Measurements from ENCODE around the gene CTU2. TPM values are rescaled to one million over a fixed set of nuclear protein-coding genes. Genes with fewer than 3 reads are reported as not detected.

Gene CTU2
- polyA plus RNA-seq, 1 donor, result 11.0 TPM

- peaks cover 15% of the 10 kb centered on the region for H3K27me3 ChIP-seq (ENCODE audit: control insufficient read depth, insufficient read depth, low read length)
- WGBS (ENCODE audit: insufficient coverage, low lambda C conversion rate), result 100% methylated on average over 1 of the region's 21 CpGs
Measured at GRCh38 chr16:88690341-88691128, 15.8 kb upstream of the CTU2 start.

DNA sequence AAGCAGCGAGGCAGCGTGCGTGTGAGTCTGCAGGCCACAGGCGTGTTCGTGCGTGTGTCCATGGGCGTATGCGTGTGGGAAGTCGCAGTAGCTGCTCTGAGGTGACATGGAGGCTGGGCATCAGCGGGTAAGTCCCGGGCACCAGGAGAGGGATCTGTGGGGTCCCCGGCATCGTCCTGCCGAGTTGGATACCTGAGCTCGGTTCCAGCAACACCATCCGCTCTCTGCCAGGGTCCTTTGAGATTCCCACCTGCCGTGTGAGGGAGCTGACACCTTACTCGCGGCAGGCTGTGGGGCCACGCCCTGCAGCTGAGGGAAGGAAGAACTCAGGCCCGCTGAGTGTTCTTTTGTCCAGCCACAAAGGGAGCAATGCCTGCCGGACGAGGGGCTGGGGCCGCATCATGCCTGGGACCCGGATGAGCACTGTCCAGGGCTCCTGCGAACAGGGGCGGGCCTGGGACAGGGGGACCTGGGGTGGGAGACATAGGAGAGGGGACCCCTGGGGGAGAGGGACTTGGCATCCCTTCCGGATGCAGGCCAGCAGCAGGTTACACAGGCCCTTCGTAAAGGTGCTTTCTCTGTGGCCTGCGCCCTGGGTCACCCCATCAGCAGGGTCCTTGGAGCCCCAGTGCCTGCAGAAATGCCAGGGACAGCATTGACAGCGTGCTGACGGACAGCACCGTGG is 15.0 kb upstream of the CTU2 start:
- Histone ChIP-seq H3K4me1 (ENCODE audit: control insufficient read depth, insufficient read depth, low read length) (peaks cover 21% of the 10 kb centered on the region), H3K36me3 (ENCODE audit: control insufficient read depth, insufficient read depth, low read length) (no peaks in the 10 kb centered on the region), H3K27me3 (ENCODE audit: control insufficient read depth, insufficient read depth, low read length) (peaks cover 8% of the 10 kb centered on the region), H3K4me3 (ENCODE audit: low read length) (no peak overlapping the region), H3K9me3 (ENCODE audit: control insufficient read depth, low read depth, low read length) (no peaks in the 10 kb centered on the region), H3K27ac (ENCODE audit: low read length) (no peak overlapping the region)
- no CpG with 5 or more reads among the region's 33 CpGs for WGBS (ENCODE audit: insufficient coverage, low lambda C conversion rate)
- no peak for DNase-seq

More at GRCh38 chr16:88690341-88691128, 15.8 kb upstream of the CTU2 start:
- Histone ChIP-seq H3K9me3 (ENCODE audit: control insufficient read depth, low read depth, low read length) (no peaks in the 10 kb centered on the region), H3K4me1 (ENCODE audit: control insufficient read depth, insufficient read depth, low read length) (peaks cover 28% of the 10 kb centered on the region), H3K36me3 (ENCODE audit: control insufficient read depth, insufficient read depth, low read length) (no peaks in the 10 kb centered on the region), H3K27ac (ENCODE audit: low read length) (no peak overlapping the region), H3K4me3 (ENCODE audit: low read length) (no peak overlapping the region)
- DNase-seq, result no peak

GRCh38 chr16:88691924-88692560 is 14.3 kb upstream of the CTU2 start:
- H3K36me3 ChIP-seq (ENCODE audit: control insufficient read depth, insufficient read depth, low read length), result peaks cover 2% of the 10 kb centered on the region
- no peak overlapping the region for H3K4me3 ChIP-seq (ENCODE audit: low read length)
- H3K4me1 ChIP-seq (ENCODE audit: control insufficient read depth, insufficient read depth, low read length), result peaks cover 16% of the 10 kb centered on the region
- no peaks in the 10 kb centered on the region for H3K9me3 ChIP-seq (ENCODE audit: control insufficient read depth, low read depth, low read length)
- H3K27ac ChIP-seq (ENCODE audit: low read length), result no peak overlapping the region
- DNase-seq, result no peak
- WGBS (ENCODE audit: insufficient coverage, low lambda C conversion rate), result no CpG with 5 or more reads among the region's 26 CpGs
- peaks cover 2% of the 10 kb centered on the region for H3K27me3 ChIP-seq (ENCODE audit: control insufficient read depth, insufficient read depth, low read length)

DNA sequence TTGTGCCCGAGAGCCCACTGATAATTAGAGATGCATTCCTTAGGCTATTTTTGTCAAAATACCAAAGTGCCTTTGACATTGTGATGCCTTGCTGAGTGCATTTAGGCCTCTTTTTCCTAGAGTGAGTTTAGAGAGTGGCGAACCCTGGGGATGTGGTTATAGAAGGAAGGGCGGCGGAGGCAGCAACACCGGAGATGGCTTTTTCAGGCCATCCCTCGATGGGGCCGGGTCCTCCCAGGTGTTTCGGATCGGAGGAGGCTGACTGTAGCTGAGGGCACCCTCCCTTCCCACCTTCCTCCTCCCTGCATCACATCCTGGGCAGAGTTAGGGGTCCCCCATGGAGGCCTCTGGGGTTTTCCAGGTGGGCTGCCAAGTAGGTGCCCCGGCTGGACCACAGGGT is 13.4 kb upstream of the CTU2 start:
- Histone ChIP-seq H3K27ac (ENCODE audit: low read length) (no peak overlapping the region), H3K4me1 (ENCODE audit: control insufficient read depth, insufficient read depth, low read length) (peaks cover 7% of the 10 kb centered on the region), H3K27me3 (ENCODE audit: control insufficient read depth, insufficient read depth, low read length) (no peaks in the 10 kb centered on the region), H3K9me3 (ENCODE audit: control insufficient read depth, low read depth, low read length) (no peaks in the 10 kb centered on the region), H3K36me3 (ENCODE audit: control insufficient read depth, insufficient read depth, low read length) (peaks cover 8% of the 10 kb centered on the region), H3K4me3 (ENCODE audit: low read length) (no peak overlapping the region)
- no peak for DNase-seq
- no CpG with 5 or more reads among the region's 10 CpGs for WGBS (ENCODE audit: insufficient coverage, low lambda C conversion rate)

DNA sequence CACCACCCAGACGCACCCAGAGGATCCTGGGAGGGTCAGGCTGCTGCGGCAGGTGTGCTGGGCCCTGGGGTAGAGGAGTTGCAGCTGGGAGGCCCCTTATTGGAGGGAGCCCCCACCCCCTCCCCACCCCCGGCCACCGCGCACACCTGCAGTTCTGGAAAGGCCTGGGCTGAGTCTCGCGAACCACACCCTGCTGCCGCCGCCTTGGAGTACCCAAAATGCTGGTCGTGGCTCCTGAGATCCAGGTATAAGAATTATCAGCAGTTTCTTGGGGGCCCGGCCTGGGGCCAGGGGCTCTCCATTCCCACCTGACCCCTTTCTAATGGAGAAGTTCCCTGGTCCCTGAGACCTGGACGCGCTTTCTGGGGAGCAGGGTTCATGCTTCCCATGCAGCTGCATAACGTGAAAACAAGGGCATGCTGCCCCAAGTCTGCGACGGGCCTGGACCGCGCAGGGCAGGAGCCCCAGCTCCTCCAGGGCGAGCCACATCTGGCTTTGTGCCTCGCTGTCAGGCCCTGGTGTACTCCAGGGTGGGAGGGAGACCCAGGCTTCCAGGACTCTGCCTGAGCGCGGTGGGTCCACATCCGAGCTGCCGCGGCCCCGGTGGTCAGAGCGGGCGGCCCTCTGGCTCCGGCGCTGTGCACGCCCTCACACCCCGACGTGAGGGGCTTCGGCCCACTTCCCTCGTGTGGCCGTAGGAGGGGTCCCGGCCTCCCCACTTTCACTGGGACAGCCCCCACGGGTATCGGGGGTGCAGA is 12.7 kb upstream of the CTU2 start:
- no CpG with 5 or more reads among the region's 39 CpGs for WGBS (ENCODE audit: insufficient coverage, low lambda C conversion rate)
- Histone ChIP-seq H3K27me3 (ENCODE audit: control insufficient read depth, insufficient read depth, low read length) (no peaks in the 10 kb centered on the region), H3K4me3 (ENCODE audit: low read length) (no peak overlapping the region), H3K4me1 (ENCODE audit: control insufficient read depth, insufficient read depth, low read length) (peaks cover 1% of the 10 kb centered on the region), H3K9me3 (ENCODE audit: control insufficient read depth, low read depth, low read length) (no peaks in the 10 kb centered on the region), H3K36me3 (ENCODE audit: control insufficient read depth, insufficient read depth, low read length) (peaks cover 15% of the 10 kb centered on the region), H3K27ac (ENCODE audit: low read length) (no peak overlapping the region)
- no peak for DNase-seq

DNA sequence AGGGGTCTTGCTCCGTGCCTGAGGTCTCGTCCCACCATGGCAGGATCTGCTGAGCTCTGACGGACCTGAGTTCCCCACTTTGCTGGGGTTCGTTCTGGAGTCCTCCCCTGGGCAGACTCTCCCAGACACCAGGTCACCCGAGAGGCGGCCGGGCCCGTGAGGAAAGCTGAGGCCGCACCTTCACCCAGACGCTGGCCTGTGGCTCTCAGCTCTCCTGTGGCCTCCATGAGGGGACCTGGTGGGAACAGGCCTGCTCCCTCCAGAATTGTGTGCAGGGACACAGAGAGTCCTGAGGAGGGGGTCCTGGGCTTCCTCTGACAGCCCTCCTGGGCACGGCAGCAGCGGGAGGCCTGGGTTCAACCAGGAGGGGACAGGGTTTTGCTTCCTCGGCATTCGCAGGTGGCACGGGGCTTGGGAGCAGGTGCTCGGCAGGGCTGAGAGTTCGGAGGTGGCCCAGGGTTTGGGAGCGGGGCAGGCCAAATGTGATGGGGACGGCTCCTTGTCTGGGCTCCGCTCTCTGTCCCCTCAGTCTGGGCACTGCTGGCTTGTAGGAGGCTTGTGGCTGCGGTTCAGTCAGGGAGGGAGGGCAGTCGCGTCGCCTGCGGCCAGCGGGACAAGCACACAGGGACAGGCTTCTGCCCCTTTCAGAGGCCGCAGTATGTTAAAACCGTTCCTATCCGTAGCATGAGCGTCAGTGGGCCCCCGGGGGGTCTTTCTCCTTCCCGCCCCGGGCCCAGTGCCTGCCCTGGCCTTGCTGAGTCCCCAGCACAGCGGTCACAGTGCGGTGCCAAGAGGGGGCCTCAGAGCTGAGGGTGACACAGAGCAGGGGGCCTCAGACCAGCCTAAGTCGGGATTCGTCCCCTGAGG is 11.8 kb upstream of the CTU2 start:
- H3K36me3 ChIP-seq (ENCODE audit: control insufficient read depth, insufficient read depth, low read length), result peaks cover 24% of the 10 kb centered on the region
- H3K4me3 ChIP-seq (ENCODE audit: low read length), result no peak overlapping the region
- H3K27me3 ChIP-seq (ENCODE audit: control insufficient read depth, insufficient read depth, low read length), result no peaks in the 10 kb centered on the region
- WGBS (ENCODE audit: insufficient coverage, low lambda C conversion rate), result no CpG with 5 or more reads among the region's 37 CpGs
- DNase-seq, result no peak
- no peaks in the 10 kb centered on the region for H3K4me1 ChIP-seq (ENCODE audit: control insufficient read depth, insufficient read depth, low read length)
- H3K27ac ChIP-seq (ENCODE audit: low read length), result no peak overlapping the region
- H3K9me3 ChIP-seq (ENCODE audit: control insufficient read depth, low read depth, low read length), result no peaks in the 10 kb centered on the region

- H3K27ac ChIP-seq (ENCODE audit: low read length), result no peak overlapping the region
- H3K4me3 ChIP-seq (ENCODE audit: low read length), result no peak overlapping the region
- no peaks in the 10 kb centered on the region for H3K4me1 ChIP-seq (ENCODE audit: control insufficient read depth, insufficient read depth, low read length)
- no peaks in the 10 kb centered on the region for H3K27me3 ChIP-seq (ENCODE audit: control insufficient read depth, insufficient read depth, low read length)
- H3K36me3 ChIP-seq (ENCODE audit: control insufficient read depth, insufficient read depth, low read length), result peaks cover 31% of the 10 kb centered on the region
- WGBS (ENCODE audit: insufficient coverage, low lambda C conversion rate), result no CpG with 5 or more reads among the region's 15 CpGs
- no peaks in the 10 kb centered on the region for H3K9me3 ChIP-seq (ENCODE audit: control insufficient read depth, low read depth, low read length)
- DNase-seq, result no peak
Measured at GRCh38 chr16:88695218-88695617, 11.1 kb upstream of the CTU2 start.

DNA sequence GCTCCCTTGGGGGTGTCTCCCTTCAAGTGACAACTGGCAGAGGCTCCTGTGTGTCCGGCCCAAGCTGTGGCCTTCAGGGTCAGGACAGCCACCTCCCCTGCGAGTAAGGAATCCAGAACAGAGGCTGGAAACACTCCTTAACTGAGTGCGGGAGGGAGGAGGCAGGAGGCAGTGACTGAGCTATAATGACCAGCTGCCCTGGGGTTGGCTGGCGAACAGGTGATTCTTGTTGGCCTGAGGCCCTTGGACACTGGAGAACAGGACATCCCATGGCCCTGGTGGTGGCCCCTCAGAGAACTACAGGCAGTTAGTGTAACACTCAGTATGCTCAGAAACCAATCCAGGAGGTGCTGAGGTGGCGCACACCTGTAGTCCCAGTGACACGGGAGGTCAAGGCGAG is 10.6 kb upstream of the CTU2 start:
- H3K27ac ChIP-seq (ENCODE audit: low read length), result no peak overlapping the region
- H3K36me3 ChIP-seq (ENCODE audit: control insufficient read depth, insufficient read depth, low read length), result peaks cover 35% of the 10 kb centered on the region
- no peak overlapping the region for H3K4me3 ChIP-seq (ENCODE audit: low read length)
- H3K9me3 ChIP-seq (ENCODE audit: control insufficient read depth, low read depth, low read length), result no peaks in the 10 kb centered on the region
- H3K27me3 ChIP-seq (ENCODE audit: control insufficient read depth, insufficient read depth, low read length), result no peaks in the 10 kb centered on the region
- no peaks in the 10 kb centered on the region for H3K4me1 ChIP-seq (ENCODE audit: control insufficient read depth, insufficient read depth, low read length)
- WGBS (ENCODE audit: insufficient coverage, low lambda C conversion rate), result no CpG with 5 or more reads among the region's 7 CpGs
- DNase-seq, result no peak

DNA sequence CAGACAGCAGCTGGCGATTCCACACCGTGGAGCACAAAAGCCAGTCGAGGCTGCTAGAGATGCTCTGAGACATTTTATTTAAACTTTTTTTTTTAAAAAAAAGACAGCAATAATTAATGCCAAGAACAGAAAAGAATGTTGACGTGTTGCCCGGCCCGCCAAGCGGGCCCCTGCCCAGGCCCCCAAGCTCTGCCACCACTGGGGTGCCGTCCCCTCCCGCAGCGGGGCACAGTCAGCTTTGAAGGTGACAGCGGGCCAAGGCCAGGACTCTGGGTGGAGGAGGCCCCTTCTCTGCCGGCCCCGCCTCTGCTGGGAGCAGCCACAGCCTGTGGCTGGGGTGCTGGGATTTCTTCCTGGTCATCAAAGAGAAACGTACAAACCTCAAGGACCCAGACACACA is 9.9 kb upstream of the CTU2 start:
- no CpG with 5 or more reads among the region's 14 CpGs for WGBS (ENCODE audit: insufficient coverage, low lambda C conversion rate)

More for the DNA sequence above, 9.9 kb upstream of the CTU2 start:
- H3K9me3 ChIP-seq (ENCODE audit: control insufficient read depth, low read depth, low read length), result no peaks in the 10 kb centered on the region
- no peak overlapping the region for H3K4me3 ChIP-seq (ENCODE audit: low read length)
- DNase-seq, result no peak
- H3K4me1 ChIP-seq (ENCODE audit: control insufficient read depth, insufficient read depth, low read length), result no peaks in the 10 kb centered on the region
- no peaks in the 10 kb centered on the region for H3K27me3 ChIP-seq (ENCODE audit: control insufficient read depth, insufficient read depth, low read length)
- peaks cover 35% of the 10 kb centered on the region for H3K36me3 ChIP-seq (ENCODE audit: control insufficient read depth, insufficient read depth, low read length)
- no peak overlapping the region for H3K27ac ChIP-seq (ENCODE audit: low read length)

All from large intestine (tissue), 3 donors.